ENCODE measurements around the gene ADH7.

The ADH7 gene

DNA sequence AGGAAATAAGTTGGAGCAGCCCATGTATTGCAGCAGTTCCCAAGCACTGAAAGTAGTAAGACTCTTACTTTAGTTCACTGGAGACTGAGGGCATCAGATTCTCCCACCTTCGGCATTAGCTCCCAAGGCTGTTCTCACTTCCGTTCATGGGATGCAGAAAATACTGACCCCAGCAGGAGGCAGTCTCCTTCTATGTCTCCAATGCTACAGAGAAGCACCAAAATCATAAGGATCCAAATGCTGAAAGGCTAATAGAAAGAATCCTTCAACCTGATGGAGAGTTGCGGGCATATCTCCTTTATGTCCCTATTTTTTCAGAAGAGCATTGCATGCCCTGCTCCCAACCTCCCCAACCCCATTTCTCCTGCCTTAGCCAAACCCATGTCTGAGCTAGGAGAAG is 32.4 kb downstream of the ADH7 start:
- H3K23ac ChIP-seq (ENCODE audit: low read length in 2 of 2): no peak overlapping the region
- no peak for DNase-seq
- no peak overlapping the region for H3K4ac ChIP-seq (ENCODE audit: low read depth in 1 of 2, low read length in 2 of 2)
- peaks cover 4% of the 10 kb centered on the region for H3K4me1 ChIP-seq (ENCODE audit: control insufficient read depth, insufficient read depth, low read depth, low read length)
- H4K8ac ChIP-seq (ENCODE audit: low read length): no peak overlapping the region
- no peak overlapping the region for H4K91ac ChIP-seq (ENCODE audit: low read length)
- no peaks in the 10 kb centered on the region for H3K36me3 ChIP-seq (ENCODE audit: control insufficient read depth in 1 of 2, insufficient read depth in 2 of 2, low read depth in 1 of 2, low read length in 2 of 2)
- H3K4me3 ChIP-seq (ENCODE audit: insufficient read depth in 1 of 2, low read depth in 1 of 2, low read length in 2 of 2): no peak overlapping the region
- H3K27me3 ChIP-seq (ENCODE audit: control insufficient read depth in 1 of 2, insufficient read depth in 1 of 2, low read length in 2 of 2): no peaks in the 10 kb centered on the region
- H3K4me2 ChIP-seq (ENCODE audit: low read length, poor library complexity, severe bottlenecking): no peak overlapping the region
- H2BK5ac ChIP-seq (ENCODE audit: low read depth, low read length, poor library complexity, severe bottlenecking): no peak overlapping the region
- H3K9ac ChIP-seq (ENCODE audit: low read length): peak overlapping the region; percentile 80
- no peak overlapping the region for H2AFZ ChIP-seq (ENCODE audit: low read depth, low read length)
- H3K14ac ChIP-seq (ENCODE audit: low read length in 2 of 2): no peak overlapping the region
- no peak overlapping the region for H2BK12ac ChIP-seq (ENCODE audit: low read length in 2 of 2)
- H2BK120ac ChIP-seq (ENCODE audit: low read depth, low read length): no peak overlapping the region
- peak overlapping the region; percentile 95 for H2AK5ac ChIP-seq (ENCODE audit: low read length, severe bottlenecking)
- WGBS: 82% methylated on average over 2 of the region's 3 CpGs
- no peak overlapping the region for H2BK15ac ChIP-seq (ENCODE audit: low read depth, poor library complexity, severe bottlenecking)
- peak overlapping the region; percentile 98 for H3K27ac ChIP-seq (ENCODE audit: low read length, poor library complexity, severe bottlenecking)
- H3K18ac ChIP-seq (ENCODE audit: low read depth in 1 of 2, low read length in 2 of 2): no peak overlapping the region
- H3K79me1 ChIP-seq (replicated peaks; ENCODE audit: low read length, poor library complexity, severe bottlenecking): no peaks in the 10 kb centered on the region
- no peaks in the 10 kb centered on the region for H3K9me3 ChIP-seq (ENCODE audit: control insufficient read depth, low read length)

DNA sequence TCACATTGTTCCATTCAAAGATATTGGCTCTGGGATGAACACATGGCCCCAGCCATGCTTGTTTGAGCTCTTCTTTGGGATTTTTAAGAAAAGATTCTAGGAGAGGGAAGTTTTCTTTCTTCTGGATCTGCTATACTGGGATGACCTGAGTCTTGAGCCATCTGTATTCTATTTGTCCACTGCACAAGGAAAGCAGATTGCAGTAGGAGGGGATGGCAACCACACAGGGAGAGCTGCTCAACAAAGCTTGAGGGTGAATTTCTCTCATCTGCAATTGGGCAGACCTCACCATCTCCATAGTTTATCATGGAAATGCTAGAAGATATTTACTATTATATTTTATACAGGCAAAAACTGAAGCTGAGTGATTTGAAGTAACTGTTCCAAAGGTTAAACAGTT is 34.3 kb downstream of the ADH7 start:
- Histone ChIP-seq H3K9ac (ENCODE audit: low read length) (no peak overlapping the region), H3K18ac (ENCODE audit: low read depth in 1 of 2, low read length in 2 of 2) (no peak overlapping the region), H3K4me2 (ENCODE audit: low read length, poor library complexity, severe bottlenecking) (no peak overlapping the region), H3K23ac (ENCODE audit: low read length in 2 of 2) (no peak overlapping the region), H3K4me3 (ENCODE audit: insufficient read depth in 1 of 2, low read depth in 1 of 2, low read length in 2 of 2) (no peak overlapping the region), H2BK15ac (ENCODE audit: low read depth, poor library complexity, severe bottlenecking) (no peak overlapping the region), H3K36me3 (ENCODE audit: control insufficient read depth in 1 of 2, insufficient read depth in 2 of 2, low read depth in 1 of 2, low read length in 2 of 2) (no peaks in the 10 kb centered on the region), H2BK12ac (ENCODE audit: low read length in 2 of 2) (no peak overlapping the region), H3K4me1 (ENCODE audit: control insufficient read depth, insufficient read depth, low read depth, low read length) (peaks cover 4% of the 10 kb centered on the region), H4K8ac (ENCODE audit: low read length) (no peak overlapping the region), H3K27ac (ENCODE audit: low read length, poor library complexity, severe bottlenecking) (no peak overlapping the region), H2AK5ac (ENCODE audit: low read length, severe bottlenecking) (no peak overlapping the region), H4K91ac (ENCODE audit: low read length) (no peak overlapping the region), H3K9me3 (ENCODE audit: control insufficient read depth, low read length) (no peaks in the 10 kb centered on the region), H2BK5ac (ENCODE audit: low read depth, low read length, poor library complexity, severe bottlenecking) (no peak overlapping the region), H3K79me1 (replicated peaks; ENCODE audit: low read length, poor library complexity, severe bottlenecking) (no peaks in the 10 kb centered on the region), H2AFZ (ENCODE audit: low read depth, low read length) (no peak overlapping the region), H3K27me3 (ENCODE audit: control insufficient read depth in 1 of 2, insufficient read depth in 1 of 2, low read length in 2 of 2) (no peaks in the 10 kb centered on the region), H2BK120ac (ENCODE audit: low read depth, low read length) (no peak overlapping the region), H3K4ac (ENCODE audit: low read depth in 1 of 2, low read length in 2 of 2) (no peak overlapping the region), H3K14ac (ENCODE audit: low read length in 2 of 2) (no peak overlapping the region)
- no peak for DNase-seq

DNA sequence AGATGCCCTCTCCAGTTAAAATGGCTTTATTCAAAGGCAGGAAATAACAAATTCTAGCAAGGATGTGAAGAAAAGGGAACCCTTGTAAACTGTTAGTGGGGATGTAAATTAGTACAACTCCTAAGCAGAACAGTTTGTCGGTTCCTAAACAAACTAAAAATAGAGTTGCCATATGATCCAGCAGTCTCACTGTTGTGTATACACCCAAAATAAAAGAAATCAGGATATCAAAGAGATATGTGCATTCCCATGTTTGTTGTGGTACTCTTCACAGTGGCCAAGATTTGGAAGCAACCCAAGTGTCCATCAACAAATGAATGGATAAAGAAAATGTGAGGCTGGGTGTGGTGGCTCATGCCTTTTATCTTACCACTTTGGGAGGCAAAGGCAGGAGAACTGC is 36.1 kb downstream of the ADH7 start:
- Histone ChIP-seq H3K23ac (ENCODE audit: low read length in 2 of 2) (no peak overlapping the region), H3K18ac (ENCODE audit: low read depth in 1 of 2, low read length in 2 of 2) (no peak overlapping the region), H3K27me3 (ENCODE audit: control insufficient read depth in 1 of 2, insufficient read depth in 1 of 2, low read length in 2 of 2) (no peaks in the 10 kb centered on the region), H2AFZ (ENCODE audit: low read depth, low read length) (no peak overlapping the region), H2BK12ac (ENCODE audit: low read length in 2 of 2) (no peak overlapping the region), H2BK5ac (ENCODE audit: low read depth, low read length, poor library complexity, severe bottlenecking) (no peak overlapping the region), H3K4me3 (ENCODE audit: insufficient read depth in 1 of 2, low read depth in 1 of 2, low read length in 2 of 2) (no peak overlapping the region), H3K4me1 (ENCODE audit: control insufficient read depth, insufficient read depth, low read depth, low read length) (peaks cover 4% of the 10 kb centered on the region), H3K4ac (ENCODE audit: low read depth in 1 of 2, low read length in 2 of 2) (no peak overlapping the region), H3K4me2 (ENCODE audit: low read length, poor library complexity, severe bottlenecking) (no peak overlapping the region), H4K91ac (ENCODE audit: low read length) (no peak overlapping the region), H3K14ac (ENCODE audit: low read length in 2 of 2) (no peak overlapping the region), H3K9ac (ENCODE audit: low read length) (no peak overlapping the region), H3K9me3 (ENCODE audit: control insufficient read depth, low read length) (no peaks in the 10 kb centered on the region), H3K36me3 (ENCODE audit: control insufficient read depth in 1 of 2, insufficient read depth in 2 of 2, low read depth in 1 of 2, low read length in 2 of 2) (no peaks in the 10 kb centered on the region), H3K27ac (ENCODE audit: low read length, poor library complexity, severe bottlenecking) (no peak overlapping the region), H2AK5ac (ENCODE audit: low read length, severe bottlenecking) (no peak overlapping the region), H4K8ac (ENCODE audit: low read length) (no peak overlapping the region), H2BK120ac (ENCODE audit: low read depth, low read length) (no peak overlapping the region), H2BK15ac (ENCODE audit: low read depth, poor library complexity, severe bottlenecking) (no peak overlapping the region), H3K79me1 (replicated peaks; ENCODE audit: low read length, poor library complexity, severe bottlenecking) (no peaks in the 10 kb centered on the region)
- no peak for DNase-seq
- WGBS: no CpG with 5 or more reads among the region's 1 CpG

DNA sequence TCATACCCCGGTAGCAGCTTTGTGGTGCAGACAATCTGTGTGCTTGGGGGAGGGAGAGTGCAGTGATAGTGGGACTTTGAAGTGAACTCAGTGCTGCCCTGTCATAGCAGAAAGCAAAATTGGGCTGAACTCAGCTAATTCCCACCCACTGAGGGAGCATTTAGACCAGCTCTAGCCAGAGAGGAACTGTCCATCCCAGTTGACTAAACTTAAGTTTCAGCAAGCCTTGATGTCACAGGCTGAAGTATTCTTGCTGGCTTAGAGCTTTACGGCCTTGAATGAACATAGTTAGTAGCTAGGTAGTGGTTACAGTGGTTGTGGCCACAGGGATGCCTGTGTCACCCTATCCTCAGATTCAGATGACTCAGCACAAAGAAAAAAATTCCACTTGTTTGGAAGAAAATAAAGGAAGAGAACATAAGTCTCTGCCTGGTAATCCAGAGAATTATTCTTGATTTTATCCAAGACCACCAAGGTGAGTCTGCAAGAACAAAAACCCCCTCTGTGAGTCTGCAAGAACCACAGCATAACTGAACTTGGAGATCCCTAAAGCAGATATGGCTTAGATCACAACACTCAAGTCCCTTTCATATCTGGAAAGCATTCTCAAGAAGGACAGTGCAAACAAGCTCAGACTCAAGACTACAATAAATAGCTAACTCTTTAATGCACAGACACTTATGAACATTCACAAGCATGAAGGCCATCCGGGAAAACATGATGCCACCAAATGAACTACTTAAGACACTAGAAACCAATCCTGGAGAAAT is 39.4 kb downstream of the ADH7 start:
- H4K91ac ChIP-seq (ENCODE audit: low read length): no peak overlapping the region
- no peak overlapping the region for H2BK5ac ChIP-seq (ENCODE audit: low read depth, low read length, poor library complexity, severe bottlenecking)
- H2BK12ac ChIP-seq (ENCODE audit: low read length in 2 of 2): no peak overlapping the region
- peak; percentile 2 for DNase-seq
- no peak overlapping the region for H3K4ac ChIP-seq (ENCODE audit: low read depth in 1 of 2, low read length in 2 of 2)
- H2AK5ac ChIP-seq (ENCODE audit: low read length, severe bottlenecking): no peak overlapping the region
- H4K8ac ChIP-seq (ENCODE audit: low read length): no peak overlapping the region
- no peak overlapping the region for H3K23ac ChIP-seq (ENCODE audit: low read length in 2 of 2)
- 92% methylated on average over 3 of the region's 3 CpGs for WGBS
- H3K14ac ChIP-seq (ENCODE audit: low read length in 2 of 2): peak overlapping the region in 1 of 2 experiments; percentile 7
- no peak overlapping the region for H2AFZ ChIP-seq (ENCODE audit: low read depth, low read length)
- H3K79me1 ChIP-seq (replicated peaks; ENCODE audit: low read length, poor library complexity, severe bottlenecking): no peaks in the 10 kb centered on the region
- peaks cover 9% of the 10 kb centered on the region for H3K9me3 ChIP-seq (ENCODE audit: control insufficient read depth, low read length)
- no peaks in the 10 kb centered on the region for H3K36me3 ChIP-seq (ENCODE audit: control insufficient read depth in 1 of 2, insufficient read depth in 2 of 2, low read depth in 1 of 2, low read length in 2 of 2)
- H3K9ac ChIP-seq (ENCODE audit: low read length): peak overlapping the region; percentile 76
- H3K4me3 ChIP-seq (ENCODE audit: insufficient read depth in 1 of 2, low read depth in 1 of 2, low read length in 2 of 2): peak overlapping the region in 1 of 2 experiments; percentile 21
- no peaks in the 10 kb centered on the region for H3K27me3 ChIP-seq (ENCODE audit: control insufficient read depth in 1 of 2, insufficient read depth in 1 of 2, low read length in 2 of 2)
- peak overlapping the region; percentile 15 for H3K27ac ChIP-seq (ENCODE audit: low read length, poor library complexity, severe bottlenecking)
- no peak overlapping the region for H2BK15ac ChIP-seq (ENCODE audit: low read depth, poor library complexity, severe bottlenecking)
- peaks cover 1% of the 10 kb centered on the region for H3K4me1 ChIP-seq (ENCODE audit: control insufficient read depth, insufficient read depth, low read depth, low read length)
- no peak overlapping the region for H3K18ac ChIP-seq (ENCODE audit: low read depth in 1 of 2, low read length in 2 of 2)
- H2BK120ac ChIP-seq (ENCODE audit: low read depth, low read length): no peak overlapping the region
- H3K4me2 ChIP-seq (ENCODE audit: low read length, poor library complexity, severe bottlenecking): no peak overlapping the region
